ENCODE results near the gene RNASEH2A. TPM values are rescaled to one million over a fixed set of nuclear protein-coding genes. Genes with fewer than 3 reads are reported as not detected.

The RNASEH2A gene
- total and polyA plus RNA-seq, 2 of the 4 experiments (the other 2 are of a cell fraction) = 34.9 to 44.6 TPM

DNA sequence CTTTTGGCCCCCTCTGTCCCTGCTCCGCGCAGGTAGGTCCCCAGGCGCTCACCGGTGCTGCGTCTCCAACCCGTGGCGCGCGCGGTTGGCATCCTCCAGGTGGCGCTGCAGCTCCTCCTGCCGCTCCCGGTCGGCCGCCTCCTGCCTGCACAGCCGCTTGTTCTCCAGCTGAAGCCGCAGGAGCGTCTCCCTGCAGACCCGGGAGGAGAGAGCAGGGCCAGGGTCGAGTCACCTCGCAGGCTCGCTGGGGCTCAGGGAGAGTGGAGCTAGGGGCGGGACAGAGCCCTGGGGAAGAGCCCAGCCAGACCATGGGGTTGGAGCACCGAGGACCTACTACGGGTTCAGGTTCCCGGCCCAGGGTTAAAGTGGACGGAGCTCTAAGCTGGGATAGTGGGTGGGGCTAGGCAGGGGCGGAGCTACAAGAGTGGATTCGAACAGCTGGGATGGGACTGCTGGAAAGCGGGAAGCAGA is 40.3 kb upstream of the RNASEH2A start:
- in situ Hi-C loops (cut with MboI; ENCODE audit: low sequenced_read_pairs) = loop anchor here (5.0 kb wide), 1 partner anchor 36 kb away; the partner anchor contains the start of genes PRDX2 and THSD8
- Histone ChIP-seq H3K9me1 (ENCODE audit: insufficient read depth, low read length) (no peaks in the 10 kb centered on the region), H3K36me3 (ENCODE audit: control insufficient read depth, insufficient read depth, low read length) (peaks cover 9% of the 10 kb centered on the region), H3K27me3 (ENCODE audit: control insufficient read depth, insufficient read depth, low read length) (no peaks in the 10 kb centered on the region), H2AK5ac (ENCODE audit: low read depth, low read length) (no peak overlapping the region), H2AK9ac (replicated peaks; ENCODE audit: low read depth, low read length, poor library complexity) (no peak overlapping the region), H3K23ac (ENCODE audit: low read depth, low read length) (no peak overlapping the region), H3K18ac (ENCODE audit: low read depth, low read length) (no peak overlapping the region), H3K4me2 (ENCODE audit: low read depth, low read length) (peak overlapping the region; percentile 98), H3K79me1 (ENCODE audit: low read depth in 1 of 2, low read length in 2 of 2) (no peaks in the 10 kb centered on the region), H3K4me1 (ENCODE audit: control insufficient read depth, insufficient read depth, low read length) (no peaks in the 10 kb centered on the region), H4K8ac (ENCODE audit: low read depth in 2 of 2, low read length in 2 of 2) (no peak overlapping the region), H3K9me3 (ENCODE audit: control insufficient read depth, insufficient read depth, low read length) (no peaks in the 10 kb centered on the region), H2AFZ (replicated peaks; ENCODE audit: low read length, poor library complexity) (peak overlapping the region; percentile 98), H2BK120ac (ENCODE audit: low read depth, low read length) (no peak overlapping the region), H3K9ac (ENCODE audit: low read depth, low read length) (peak overlapping the region; percentile 55), H3K4me3 (ENCODE audit: insufficient read depth, low read depth, low read length) (peak overlapping the region; percentile 84), H3K27ac (ENCODE audit: insufficient read depth, low read length) (no peak overlapping the region; the same call in 1 of the 2 replicates), H3K4ac (ENCODE audit: low read depth, low read length) (no peak overlapping the region), H4K91ac (ENCODE audit: insufficient read depth, low read depth, low read length) (no peak overlapping the region), H2BK15ac (ENCODE audit: low read depth, low read length) (no peak overlapping the region), H2BK20ac (ENCODE audit: low read depth, low read length) (no peak overlapping the region), H3K56ac (ENCODE audit: extremely low read depth, insufficient read depth, low read length) (no peak overlapping the region), H4K20me1 (ENCODE audit: insufficient read depth, low read length) (peaks cover 5% of the 10 kb centered on the region; the same call in 1 of the 2 replicates), H4K5ac (ENCODE audit: low read depth, low read length) (no peak overlapping the region), H2BK5ac (ENCODE audit: low read depth, low read length, poor library complexity, severe bottlenecking) (no peak overlapping the region), H3K14ac (replicated peaks; ENCODE audit: low read depth, low read length) (no peak overlapping the region)
- CTCF ChIA-PET = interaction anchor here (0.6 to 2.5 kb wide), 18 partner anchors 8 to 153 kb away, joined by 3 to 35 read pairs (median 4); partner anchors contain the start of genes JUNB and SYCE2
- no TSS peak for BruUV-seq (replicated peaks)
- POLR2A ChIA-PET (ENCODE audit: unreplicated experiment) = interaction anchor here (0.6 to 1.0 kb wide), 2 partner anchors 26 to 29 kb away, joined by 3 to 5 read pairs; no protein-coding TSS in a partner anchor
- TF ChIP-seq SMC3 (IDR thresholded peaks at IDR 0.05; ENCODE audit: low read depth, low read length) = peak; percentile 89
- TF ChIP-seq RCOR1 (IDR thresholded peaks at IDR 0.05; ENCODE audit: insufficient replicate concordance, low read length) = no peak
- no peak for TF ChIP-seq MAZ (IDR thresholded peaks at IDR 0.05; ENCODE audit: borderline replicate concordance, low read depth, low read length)
- TF ChIP-seq RAD21 (IDR thresholded peaks at IDR 0.05; ENCODE audit: low read length) = peak; percentile 87
- TF ChIP-seq, protein P1, sequence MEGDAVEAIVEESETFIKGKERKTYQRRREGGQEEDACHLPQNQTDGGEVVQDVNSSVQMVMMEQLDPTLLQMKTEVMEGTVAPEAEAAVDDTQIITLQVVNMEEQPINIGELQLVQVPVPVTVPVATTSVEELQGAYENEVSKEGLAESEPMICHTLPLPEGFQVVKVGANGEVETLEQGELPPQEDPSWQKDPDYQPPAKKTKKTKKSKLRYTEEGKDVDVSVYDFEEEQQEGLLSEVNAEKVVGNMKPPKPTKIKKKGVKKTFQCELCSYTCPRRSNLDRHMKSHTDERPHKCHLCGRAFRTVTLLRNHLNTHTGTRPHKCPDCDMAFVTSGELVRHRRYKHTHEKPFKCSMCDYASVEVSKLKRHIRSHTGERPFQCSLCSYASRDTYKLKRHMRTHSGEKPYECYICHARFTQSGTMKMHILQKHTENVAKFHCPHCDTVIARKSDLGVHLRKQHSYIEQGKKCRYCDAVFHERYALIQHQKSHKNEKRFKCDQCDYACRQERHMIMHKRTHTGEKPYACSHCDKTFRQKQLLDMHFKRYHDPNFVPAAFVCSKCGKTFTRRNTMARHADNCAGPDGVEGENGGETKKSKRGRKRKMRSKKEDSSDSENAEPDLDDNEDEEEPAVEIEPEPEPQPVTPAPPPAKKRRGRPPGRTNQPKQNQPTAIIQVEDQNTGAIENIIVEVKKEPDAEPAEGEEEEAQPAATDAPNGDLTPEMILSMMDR (conservative IDR thresholded peaks at IDR 0.05; ENCODE audit: low read depth, low read length) = peak; percentile 93
- TF ChIP-seq RFX5 (IDR thresholded peaks at IDR 0.05; ENCODE audit: low read depth, low read length) = no peak
- DNase-seq = peak; percentile 73
- 0% methylated on average over 24 of the region's 30 CpGs; no CpG with 5 or more reads in 1 of the 2 experiments for WGBS, 2 experiments (ENCODE audit: extremely low coverage in 2 of 2, insufficient read length in 1 of 2)
- intact Hi-C loops (cut with micrococcal nuclease) = loop anchor here (1.0 to 2.0 kb wide), 2 partner anchors 30 to 81 kb away; no protein-coding TSS in a partner anchor
- dilution Hi-C loops (cut with HindIII; ENCODE audit: low sequenced_read_pairs, unreplicated experiment) = no loop called here
- peak; percentile 99 for ATAC-seq (ENCODE audit: low read depth)
